Liver (tissue), 9 donors: Measurements from ENCODE around the gene STT3B. TPM values are rescaled to one million over a fixed set of nuclear protein-coding genes. Genes with fewer than 3 reads are reported as not detected.

Experiments
- DNase-seq: peaks from one replicate; pipeline ENCODE4 v3.0.0-alpha.2; 2017; ENCODE audit warnings: low spot score
- H3K27ac ChIP-seq, 2 donors: one replicate each; pipeline ENCODE4 v1.7.0; 2013; ENCODE audit warnings: inconsistent platforms in 2 of 2, low read length in 2 of 2, control low read depth in 1 of 2, low read depth in 1 of 2, mild to moderate bottlenecking in 1 of 2
- H3K27me3 ChIP-seq, 4 donors: one replicate each; pipeline versions ENCODE4 v1.6.1 to v1.7.0; 2013; ENCODE audit warnings: low read length in 3 of 4, inconsistent platforms in 1 of 4, mild to moderate bottlenecking in 1 of 4, moderate library complexity in 1 of 4; ENCODE audit not compliant: control insufficient read depth in 4 of 4, insufficient read depth in 4 of 4
- H3K36me3 ChIP-seq, 4 donors: one replicate each; pipeline versions ENCODE4 v1.6.1 to v1.7.0; 2013; ENCODE audit warnings: low read length in 3 of 4, mild to moderate bottlenecking in 3 of 4, low read depth in 1 of 4, moderate library complexity in 1 of 4; ENCODE audit not compliant: control insufficient read depth in 4 of 4, insufficient read depth in 3 of 4
- H3K4me1 ChIP-seq, 4 donors: one replicate each; pipeline versions ENCODE4 v1.6.1 to v1.7.0; 2013; ENCODE audit warnings: low read length in 3 of 4, mild to moderate bottlenecking in 3 of 4, moderate library complexity in 1 of 4; ENCODE audit not compliant: control insufficient read depth in 4 of 4, insufficient read depth in 4 of 4
- H3K4me3 ChIP-seq, 3 donors: one replicate each; pipeline versions ENCODE4 v1.6.1 to v1.7.0; 2013; ENCODE audit warnings: low read length in 3 of 3, control low read depth in 1 of 3, low read depth in 1 of 3, mild to moderate bottlenecking in 1 of 3
- H3K9ac ChIP-seq, 2 donors: one replicate each; pipeline ENCODE4 v1.7.0; 2013; ENCODE audit warnings: low read length in 2 of 2, mild to moderate bottlenecking in 2 of 2, moderate library complexity in 2 of 2, control low read depth in 1 of 2, low read depth in 1 of 2
- H3K9me3 ChIP-seq, 4 donors: one replicate each; pipeline versions ENCODE4 v1.6.1 to v1.7.0; 2013; ENCODE audit warnings: low read length in 3 of 4; ENCODE audit not compliant: control insufficient read depth in 4 of 4
- EGR1 ChIP-seq, 2 donors: IDR thresholded peaks; 2 replicates each; pipeline ENCODE4 v1.6.1; 2016 to 2018; ENCODE audit warnings: antibody characterized with exemption in 2 of 2, low read depth in 2 of 2
- FOXA1 ChIP-seq: IDR thresholded peaks from 2 replicates; pipeline ENCODE4 v1.6.1; 2016; ENCODE audit warnings: antibody characterized with exemption
- FOXA2 ChIP-seq: IDR thresholded peaks from 2 replicates; pipeline ENCODE4 v1.6.1; 2016; ENCODE audit warnings: antibody characterized with exemption
- GABPA ChIP-seq, 2 donors: IDR thresholded peaks in 1 of 2; conservative IDR thresholded peaks in 1 of 2; 2 replicates each; pipeline ENCODE4 v1.6.1; 2016; ENCODE audit warnings: antibody characterized with exemption in 2 of 2, mild to moderate bottlenecking in 1 of 2, moderate library complexity in 1 of 2
- HNF4A ChIP-seq, 2 donors: conservative IDR thresholded peaks; 2 replicates each; pipeline ENCODE4 v1.6.1; 2016; ENCODE audit warnings: antibody characterized with exemption in 2 of 2, mild to moderate bottlenecking in 2 of 2
- HNF4G ChIP-seq: IDR thresholded peaks from 2 replicates; pipeline ENCODE4 v1.6.1; 2016; ENCODE audit warnings: antibody characterized with exemption
- JUND ChIP-seq, 2 donors: IDR thresholded peaks; 2 replicates each; pipeline ENCODE4 v1.6.1; 2016; ENCODE audit warnings: antibody characterized with exemption in 2 of 2
- NR2F2 ChIP-seq: IDR thresholded peaks from 2 replicates; pipeline ENCODE4 v1.6.1; 2016; ENCODE audit warnings: antibody characterized with exemption
- RAD21 ChIP-seq, 2 donors: IDR thresholded peaks; 2 replicates each; pipeline ENCODE4 v1.6.1; 2016; ENCODE audit warnings: antibody characterized with exemption in 2 of 2, mild to moderate bottlenecking in 2 of 2
- RXRA ChIP-seq, 2 donors: IDR thresholded peaks; 2 replicates each; pipeline ENCODE4 v1.6.1; 2017 to 2018; ENCODE audit warnings: antibody characterized with exemption in 2 of 2, mild to moderate bottlenecking in 1 of 2
- SP1 ChIP-seq: IDR thresholded peaks from 2 replicates; pipeline ENCODE4 v1.6.1; 2018; ENCODE audit warnings: antibody characterized with exemption, mild to moderate bottlenecking
- TAF1 ChIP-seq: conservative IDR thresholded peaks from 2 replicates; pipeline ENCODE4 v1.6.1; 2016; ENCODE audit warnings: antibody characterized with exemption, mild to moderate bottlenecking
- YY1 ChIP-seq: IDR thresholded peaks from 2 replicates; pipeline ENCODE4 v1.6.1; 2016; ENCODE audit warnings: antibody characterized with exemption, mild to moderate bottlenecking
- WGBS: extraction: QIAGEN DNeasy Blood & Tissue Kit; methylation state at CpG from one replicate; pipeline ENCODE4 v1.1.7; 2013; 5-methylcytosine and 5-hydroxymethylcytosine counted together
- polyA plus RNA-seq, 2 donors: library from polyadenylated mRNA; stranded (reverse) in 1 of 2; unstranded in 1 of 2; fragments of 200-250 nt in 1 of 2; fragments of >200 nt in 1 of 2; fragmentation: Nextera tagmentation in 1 of 2; extraction: Ambion mirVana in 1 of 2; gene quantifications; one replicate each; pipeline versions ENCODE4 v1.2.1 to v1.2.3, GENCODE V29; 2013 to 2015
- total RNA-seq, 2 donors: library from RNA; depleted of rRNA; stranded (reverse); fragments of >200 nt; gene quantifications; one replicate each; pipeline ENCODE4 v1.2.3, GENCODE V29; 2014
- TF ChIP-seq, protein P1 (sequence below): fragments of 150-350 bp; IDR thresholded peaks from 2 replicates; pipeline ENCODE4 v1.5.1; 2017; ENCODE audit warnings: improper control_type of control experiment, low read depth, low read length; ENCODE audit not compliant: missing input control
- TF ChIP-seq, protein P2 (sequence below): IDR thresholded peaks from 2 replicates; pipeline ENCODE4 v1.6.1; 2016; ENCODE audit warnings: antibody characterized with exemption
- TF ChIP-seq, protein P3 (sequence below): IDR thresholded peaks from 2 replicates; pipeline ENCODE4 v1.6.1; 2016; ENCODE audit warnings: antibody characterized with exemption
- TF ChIP-seq, protein P4 (sequence below): IDR thresholded peaks from 2 replicates; pipeline ENCODE4 v1.6.1; 2016; ENCODE audit warnings: antibody characterized with exemption
- TF ChIP-seq, protein P5 (sequence below): IDR thresholded peaks from 2 replicates; pipeline ENCODE4 v1.6.1; 2016; ENCODE audit warnings: antibody characterized with exemption, mild to moderate bottlenecking
- donor health status: healthy.
- donor health status: healthy.
- donor health status: healthy.
- donor health status: healthy.
- donor health status: healthy.

Gene STT3B
- total and polyA plus RNA-seq, 4 donors = 23.9 to 128 (median 85.5) TPM

DNA sequence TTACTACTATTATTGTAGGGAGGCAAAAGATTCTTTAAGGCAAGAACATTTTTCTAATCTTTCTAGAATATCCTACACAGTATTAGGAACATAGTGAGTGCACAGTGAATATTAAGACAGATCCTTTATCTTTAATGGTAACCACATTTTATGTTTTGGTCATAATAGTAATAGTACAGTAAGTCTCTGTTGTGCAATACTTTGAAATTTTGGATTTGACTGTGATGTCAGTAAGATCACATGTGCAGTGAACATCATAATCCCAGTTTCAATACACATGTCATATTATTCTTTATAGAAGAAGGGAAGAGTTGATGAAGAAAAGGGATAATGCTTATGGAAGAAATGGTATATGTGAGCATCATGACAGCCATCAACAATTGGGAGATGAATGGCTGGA, 10.7 kb downstream of the STT3B start (continued):
- TF ChIP-seq, protein P1, sequence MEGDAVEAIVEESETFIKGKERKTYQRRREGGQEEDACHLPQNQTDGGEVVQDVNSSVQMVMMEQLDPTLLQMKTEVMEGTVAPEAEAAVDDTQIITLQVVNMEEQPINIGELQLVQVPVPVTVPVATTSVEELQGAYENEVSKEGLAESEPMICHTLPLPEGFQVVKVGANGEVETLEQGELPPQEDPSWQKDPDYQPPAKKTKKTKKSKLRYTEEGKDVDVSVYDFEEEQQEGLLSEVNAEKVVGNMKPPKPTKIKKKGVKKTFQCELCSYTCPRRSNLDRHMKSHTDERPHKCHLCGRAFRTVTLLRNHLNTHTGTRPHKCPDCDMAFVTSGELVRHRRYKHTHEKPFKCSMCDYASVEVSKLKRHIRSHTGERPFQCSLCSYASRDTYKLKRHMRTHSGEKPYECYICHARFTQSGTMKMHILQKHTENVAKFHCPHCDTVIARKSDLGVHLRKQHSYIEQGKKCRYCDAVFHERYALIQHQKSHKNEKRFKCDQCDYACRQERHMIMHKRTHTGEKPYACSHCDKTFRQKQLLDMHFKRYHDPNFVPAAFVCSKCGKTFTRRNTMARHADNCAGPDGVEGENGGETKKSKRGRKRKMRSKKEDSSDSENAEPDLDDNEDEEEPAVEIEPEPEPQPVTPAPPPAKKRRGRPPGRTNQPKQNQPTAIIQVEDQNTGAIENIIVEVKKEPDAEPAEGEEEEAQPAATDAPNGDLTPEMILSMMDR = no peak
- TF ChIP-seq SP1 (no peak), FOXA2 (no peak), GABPA (IDR thresholded peaks at IDR 0.05 in 1 of 2, conservative IDR thresholded peaks at IDR 0.05 in 1 of 2) (no peak)

DNA sequence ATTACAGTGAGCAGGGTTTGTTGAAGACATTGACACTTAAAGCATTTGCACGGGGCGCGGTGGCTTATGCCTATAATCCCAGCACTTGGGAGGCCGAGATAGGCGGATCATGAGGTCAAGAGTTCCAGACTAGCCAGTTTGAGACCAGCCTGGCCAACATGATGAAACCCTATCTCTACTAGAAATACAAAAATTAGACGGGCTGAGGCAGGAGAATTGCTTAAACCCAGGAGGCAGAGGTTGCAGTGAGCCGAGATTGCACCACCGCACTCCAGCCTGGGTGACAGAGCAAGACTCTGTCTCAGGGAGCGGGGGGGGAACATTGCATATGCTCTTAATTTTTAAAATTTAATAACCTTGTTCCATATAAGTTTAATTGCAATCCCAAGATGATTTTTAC, 11.9 kb downstream of the STT3B start:
- TF ChIP-seq, protein P1 = no peak
- TF ChIP-seq, protein P2, sequence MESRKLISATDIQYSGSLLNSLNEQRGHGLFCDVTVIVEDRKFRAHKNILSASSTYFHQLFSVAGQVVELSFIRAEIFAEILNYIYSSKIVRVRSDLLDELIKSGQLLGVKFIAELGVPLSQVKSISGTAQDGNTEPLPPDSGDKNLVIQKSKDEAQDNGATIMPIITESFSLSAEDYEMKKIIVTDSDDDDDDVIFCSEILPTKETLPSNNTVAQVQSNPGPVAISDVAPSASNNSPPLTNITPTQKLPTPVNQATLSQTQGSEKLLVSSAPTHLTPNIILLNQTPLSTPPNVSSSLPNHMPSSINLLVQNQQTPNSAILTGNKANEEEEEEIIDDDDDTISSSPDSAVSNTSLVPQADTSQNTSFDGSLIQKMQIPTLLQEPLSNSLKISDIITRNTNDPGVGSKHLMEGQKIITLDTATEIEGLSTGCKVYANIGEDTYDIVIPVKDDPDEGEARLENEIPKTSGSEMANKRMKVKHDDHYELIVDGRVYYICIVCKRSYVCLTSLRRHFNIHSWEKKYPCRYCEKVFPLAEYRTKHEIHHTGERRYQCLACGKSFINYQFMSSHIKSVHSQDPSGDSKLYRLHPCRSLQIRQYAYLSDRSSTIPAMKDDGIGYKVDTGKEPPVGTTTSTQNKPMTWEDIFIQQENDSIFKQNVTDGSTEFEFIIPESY = no peak
- TF ChIP-seq GABPA (IDR thresholded peaks at IDR 0.05 in 1 of 2, conservative IDR thresholded peaks at IDR 0.05 in 1 of 2) (no peak), JUND (IDR thresholded peaks at IDR 0.05) (peak in 1 of 2 donors; percentile 65), FOXA2 (no peak), RXRA (IDR thresholded peaks at IDR 0.05) (peak; percentile 51 to 66), SP1 (peak; percentile 39), TAF1 (no peak), YY1 (peak; percentile 24), NR2F2 (no peak), FOXA1 (no peak), HNF4A (conservative IDR thresholded peaks at IDR 0.05) (peak; percentile 72 to 81), RAD21 (IDR thresholded peaks at IDR 0.05) (peak; percentile 6 to 32), HNF4G (no peak), EGR1 (IDR thresholded peaks at IDR 0.05; ENCODE audit: low read depth in 2 of 2) (no peak)
- TF ChIP-seq, protein P3, sequence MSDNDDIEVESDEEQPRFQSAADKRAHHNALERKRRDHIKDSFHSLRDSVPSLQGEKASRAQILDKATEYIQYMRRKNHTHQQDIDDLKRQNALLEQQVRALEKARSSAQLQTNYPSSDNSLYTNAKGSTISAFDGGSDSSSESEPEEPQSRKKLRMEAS = no peak
- TF ChIP-seq, protein P4, sequence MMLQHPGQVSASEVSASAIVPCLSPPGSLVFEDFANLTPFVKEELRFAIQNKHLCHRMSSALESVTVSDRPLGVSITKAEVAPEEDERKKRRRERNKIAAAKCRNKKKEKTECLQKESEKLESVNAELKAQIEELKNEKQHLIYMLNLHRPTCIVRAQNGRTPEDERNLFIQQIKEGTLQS = peak; percentile 79
- TF ChIP-seq, protein P5, sequence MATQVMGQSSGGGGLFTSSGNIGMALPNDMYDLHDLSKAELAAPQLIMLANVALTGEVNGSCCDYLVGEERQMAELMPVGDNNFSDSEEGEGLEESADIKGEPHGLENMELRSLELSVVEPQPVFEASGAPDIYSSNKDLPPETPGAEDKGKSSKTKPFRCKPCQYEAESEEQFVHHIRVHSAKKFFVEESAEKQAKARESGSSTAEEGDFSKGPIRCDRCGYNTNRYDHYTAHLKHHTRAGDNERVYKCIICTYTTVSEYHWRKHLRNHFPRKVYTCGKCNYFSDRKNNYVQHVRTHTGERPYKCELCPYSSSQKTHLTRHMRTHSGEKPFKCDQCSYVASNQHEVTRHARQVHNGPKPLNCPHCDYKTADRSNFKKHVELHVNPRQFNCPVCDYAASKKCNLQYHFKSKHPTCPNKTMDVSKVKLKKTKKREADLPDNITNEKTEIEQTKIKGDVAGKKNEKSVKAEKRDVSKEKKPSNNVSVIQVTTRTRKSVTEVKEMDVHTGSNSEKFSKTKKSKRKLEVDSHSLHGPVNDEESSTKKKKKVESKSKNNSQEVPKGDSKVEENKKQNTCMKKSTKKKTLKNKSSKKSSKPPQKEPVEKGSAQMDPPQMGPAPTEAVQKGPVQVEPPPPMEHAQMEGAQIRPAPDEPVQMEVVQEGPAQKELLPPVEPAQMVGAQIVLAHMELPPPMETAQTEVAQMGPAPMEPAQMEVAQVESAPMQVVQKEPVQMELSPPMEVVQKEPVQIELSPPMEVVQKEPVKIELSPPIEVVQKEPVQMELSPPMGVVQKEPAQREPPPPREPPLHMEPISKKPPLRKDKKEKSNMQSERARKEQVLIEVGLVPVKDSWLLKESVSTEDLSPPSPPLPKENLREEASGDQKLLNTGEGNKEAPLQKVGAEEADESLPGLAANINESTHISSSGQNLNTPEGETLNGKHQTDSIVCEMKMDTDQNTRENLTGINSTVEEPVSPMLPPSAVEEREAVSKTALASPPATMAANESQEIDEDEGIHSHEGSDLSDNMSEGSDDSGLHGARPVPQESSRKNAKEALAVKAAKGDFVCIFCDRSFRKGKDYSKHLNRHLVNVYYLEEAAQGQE = no peak
- Histone ChIP-seq H3K27ac (peak overlapping the region in 1 of 2 donors; percentile 43), H3K36me3 (no peaks in the 10 kb centered on the region), H3K27me3 (no peaks in the 10 kb centered on the region), H3K9ac (no peak overlapping the region), H3K4me1 (peaks cover 3 to 16% (median 13%) of the 10 kb centered on the region in 4 donors), H3K9me3 (no peaks in the 10 kb centered on the region), H3K4me3 (no peak overlapping the region)
- WGBS = 31% methylated on average over 9 of the region's 9 CpGs
- DNase-seq = no peak
